ENCODE measurements around the gene XRN1.
A peak's percentile ranks its signal among the peaks of the same experiment; 100 is the strongest.
"Not testable (repeated sequence)": the region's sequence is repeated elsewhere in the genome, so short reads cannot be mapped to it uniquely, and the experiment has no call there.

The XRN1 gene

GRCh38 chr3:142324275-142324953 lies 123.4 kb downstream of the XRN1 start:
- not testable (repeated sequence) for DNase-seq (ENCODE audit: low spot score)

- no peak for DNase-seq (ENCODE audit: low spot score)
Measured at GRCh38 chr3:142319912-142320311, 127.9 kb downstream of the XRN1 start.

- DNase-seq (ENCODE audit: low spot score) = peak; percentile 31
Measured at GRCh38 chr3:142319094-142319493, 128.7 kb downstream of the XRN1 start.

GRCh38 chr3:142318331-142318730 lies 129.5 kb downstream of the XRN1 start:
- peak; percentile 17 for DNase-seq (ENCODE audit: low spot score)

- DNase-seq (ENCODE audit: low spot score) = not testable (repeated sequence)
Measured at GRCh38 chr3:142315978-142316388, 131.9 kb downstream of the XRN1 start.

- peak; percentile 19 for DNase-seq (ENCODE audit: low spot score)
Measured at GRCh38 chr3:142315083-142315482, 132.8 kb downstream of the XRN1 start.

- DNase-seq (ENCODE audit: low spot score) = no peak
Measured at GRCh38 chr3:142310439-142310838, 137.4 kb downstream of the XRN1 start.

GRCh38 chr3:142302847-142303246 lies 145.0 kb downstream of the XRN1 start:
- not testable (repeated sequence) for DNase-seq (ENCODE audit: low spot score)

- DNase-seq (ENCODE audit: low spot score) = no peak
Measured at GRCh38 chr3:142298626-142299025, 149.2 kb downstream of the XRN1 start.

- DNase-seq (ENCODE audit: low spot score) = no peak
Measured at GRCh38 chr3:142296507-142296906, 151.3 kb downstream of the XRN1 start.

- no peak for DNase-seq (ENCODE audit: low spot score)
Measured at GRCh38 chr3:142287866-142288638, 159.8 kb downstream of the XRN1 start.

- DNase-seq (ENCODE audit: low spot score) = no peak
Measured at GRCh38 chr3:142285083-142285517, 162.7 kb downstream of the XRN1 start.

- DNase-seq (ENCODE audit: low spot score) = no peak
Measured at GRCh38 chr3:142282503-142282902, 165.3 kb downstream of the XRN1 start.

- DNase-seq (ENCODE audit: low spot score) = no peak
Measured at GRCh38 chr3:142281474-142281873, 166.4 kb downstream of the XRN1 start.

- DNase-seq (ENCODE audit: low spot score) = peak; percentile 84
Measured at GRCh38 chr3:142279965-142280590, 167.8 kb downstream of the XRN1 start.

- DNase-seq (ENCODE audit: low spot score) = peak; percentile 24
Measured at GRCh38 chr3:142278451-142278850, 169.4 kb downstream of the XRN1 start.

GRCh38 chr3:142276781-142277180 lies 171.1 kb downstream of the XRN1 start:
- DNase-seq (ENCODE audit: low spot score) = peak; percentile 31

GRCh38 chr3:142275856-142276255 lies 172.0 kb downstream of the XRN1 start:
- peak; percentile 68 for DNase-seq (ENCODE audit: low spot score)

GRCh38 chr3:142274908-142275307 lies 172.9 kb downstream of the XRN1 start:
- DNase-seq (ENCODE audit: low spot score) = no peak

- DNase-seq (ENCODE audit: low spot score) = no peak
Measured at GRCh38 chr3:142273501-142273900, 174.3 kb downstream of the XRN1 start.

- DNase-seq (ENCODE audit: low spot score) = no peak
Measured at GRCh38 chr3:142272200-142272891, 175.5 kb downstream of the XRN1 start.

- no peak for DNase-seq (ENCODE audit: low spot score)
Measured at GRCh38 chr3:142270407-142270806, 177.4 kb downstream of the XRN1 start.

Measured in GM03348 (cell line).